SU-DHL-6 (cell line): ENCODE results near the gene BNIP5.

ENCODE experiments used
- EZH2phosphoT487 ChIP-seq: fragments of 200-600 bp; sonication (generic), shearing (Covaris generic); conservative IDR thresholded peaks from 2 replicates; pipeline ENCODE4 v1.6.1; 2018; ENCODE audit warnings: mild to moderate bottlenecking, antibody characterized with exemption, low read length, moderate library complexity, mixed read lengths
- TF ChIP-seq, protein P1 (sequence below): fragments of 200-600 bp; sonication (generic); IDR thresholded peaks from one replicate; pipeline ENCODE4 v1.5.1; 2017; ENCODE audit warnings: antibody characterized with exemption, mild to moderate bottlenecking, low read length, moderate library complexity; ENCODE audit not compliant: insufficient read depth, poor library complexity, severe bottlenecking

- TF ChIP-seq, protein P1, sequence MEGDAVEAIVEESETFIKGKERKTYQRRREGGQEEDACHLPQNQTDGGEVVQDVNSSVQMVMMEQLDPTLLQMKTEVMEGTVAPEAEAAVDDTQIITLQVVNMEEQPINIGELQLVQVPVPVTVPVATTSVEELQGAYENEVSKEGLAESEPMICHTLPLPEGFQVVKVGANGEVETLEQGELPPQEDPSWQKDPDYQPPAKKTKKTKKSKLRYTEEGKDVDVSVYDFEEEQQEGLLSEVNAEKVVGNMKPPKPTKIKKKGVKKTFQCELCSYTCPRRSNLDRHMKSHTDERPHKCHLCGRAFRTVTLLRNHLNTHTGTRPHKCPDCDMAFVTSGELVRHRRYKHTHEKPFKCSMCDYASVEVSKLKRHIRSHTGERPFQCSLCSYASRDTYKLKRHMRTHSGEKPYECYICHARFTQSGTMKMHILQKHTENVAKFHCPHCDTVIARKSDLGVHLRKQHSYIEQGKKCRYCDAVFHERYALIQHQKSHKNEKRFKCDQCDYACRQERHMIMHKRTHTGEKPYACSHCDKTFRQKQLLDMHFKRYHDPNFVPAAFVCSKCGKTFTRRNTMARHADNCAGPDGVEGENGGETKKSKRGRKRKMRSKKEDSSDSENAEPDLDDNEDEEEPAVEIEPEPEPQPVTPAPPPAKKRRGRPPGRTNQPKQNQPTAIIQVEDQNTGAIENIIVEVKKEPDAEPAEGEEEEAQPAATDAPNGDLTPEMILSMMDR: no peak
- TF ChIP-seq EZH2phosphoT487: no peak
Measured at GRCh38 chr6:36308514-36308913, 28.2 kb downstream of the BNIP5 start.
